Transverse colon (tissue), 4 donors: Measurements from ENCODE around the gene MAP2K5.

Experiments used
- CTCF ChIP-seq, 5 experiments: fragments of 200-600 bp in 3 of 5; fragments of 450-650 bp in 2 of 5; sonication (generic) in 3 of 5; IDR thresholded peaks; 1 replicate in 2 of 5; 2 replicates in 3 of 5; pipeline ENCODE4 v1.5.1; 2016 to 2017; ENCODE audit warnings: antibody characterized with exemption in 5 of 5, inconsistent platforms in 3 of 5, mild to moderate bottlenecking in 2 of 5, moderate library complexity in 1 of 5
- EP300 ChIP-seq: sonication (generic); formaldehyde crosslinking; IDR thresholded peaks from one replicate; pipeline ENCODE4 v1.6.1; 2017; ENCODE audit warnings: antibody characterized with exemption, low read depth
- POLR2AphosphoS5 ChIP-seq, 3 donors: sonication (generic); formaldehyde crosslinking; IDR thresholded peaks; one replicate each; pipeline ENCODE4 v1.6.1; 2016; ENCODE audit warnings: antibody characterized with exemption in 3 of 3

- TF ChIP-seq POLR2AphosphoS5 (IDR thresholded peaks at IDR 0.05) (no peak), EP300 (no peak), CTCF (IDR thresholded peaks at IDR 0.05) (no peak)
These were observed 179.7 kb downstream of the MAP2K5 start for GRCh38 chr15:67722030-67722817.
